Stimulated activated CD8-positive, alpha-beta memory T cell treated with anti-CD3 and anti-CD28 coated beads, Interleukin-15, amount 100 ng/mL, for 48 hours (primary cell): Measurements from ENCODE around the gene ANO2.
"Not testable (repeated sequence)": the region's sequence is repeated elsewhere in the genome, so short reads cannot be mapped to it uniquely, and the experiment has no call there.

Experiments
- DNase-seq, 2 donors: peaks; one replicate each; pipeline ENCODE4 v3.0.0-alpha.2; 2020; ENCODE audit warnings: low read depth in 2 of 2

The ANO2 gene

GRCh38 chr12:5818877-5819276 lies 126.2 kb downstream of the ANO2 start:
- not testable (repeated sequence) for DNase-seq

GRCh38 chr12:5817246-5817645 lies 127.8 kb downstream of the ANO2 start:
- DNase-seq: no peak

- DNase-seq: no peak
These were observed 135.5 kb downstream of the ANO2 start for GRCh38 chr12:5809586-5809985.

- DNase-seq: no peak
These were observed 136.1 kb downstream of the ANO2 start for GRCh38 chr12:5808981-5809380.

- DNase-seq: no peak
These were observed 137.4 kb downstream of the ANO2 start for GRCh38 chr12:5807514-5808219.

GRCh38 chr12:5807090-5807414 lies 138.0 kb downstream of the ANO2 start:
- DNase-seq: no peak

- DNase-seq: no peak
These were observed 138.5 kb downstream of the ANO2 start for GRCh38 chr12:5806371-5807089.

- no peak for DNase-seq
These were observed 141.5 kb downstream of the ANO2 start for GRCh38 chr12:5803532-5803931.

- DNase-seq: no peak
These were observed 146.6 kb downstream of the ANO2 start for GRCh38 chr12:5798242-5799015.

GRCh38 chr12:5797661-5798060 lies 147.4 kb downstream of the ANO2 start:
- DNase-seq: no peak

- no peak for DNase-seq
These were observed 148.2 kb downstream of the ANO2 start for GRCh38 chr12:5796959-5797225.

GRCh38 chr12:5796171-5796958 lies 148.7 kb downstream of the ANO2 start:
- DNase-seq: no peak

GRCh38 chr12:5794156-5794555 lies 150.9 kb downstream of the ANO2 start:
- DNase-seq: no peak

GRCh38 chr12:5792343-5792742 lies 152.7 kb downstream of the ANO2 start:
- DNase-seq: no peak

GRCh38 chr12:5789469-5789968 lies 155.5 kb downstream of the ANO2 start:
- no peak for DNase-seq

GRCh38 chr12:5787828-5788227 lies 157.2 kb downstream of the ANO2 start:
- no peak for DNase-seq

GRCh38 chr12:5785601-5786000 lies 159.5 kb downstream of the ANO2 start:
- no peak for DNase-seq

- no peak for DNase-seq
These were observed 160.5 kb downstream of the ANO2 start for GRCh38 chr12:5784462-5785130.

- no peak for DNase-seq
These were observed 161.7 kb downstream of the ANO2 start for GRCh38 chr12:5783289-5783920.

- DNase-seq: no peak
These were observed 164.5 kb downstream of the ANO2 start for GRCh38 chr12:5780536-5780935.

- no peak for DNase-seq
These were observed 165.7 kb downstream of the ANO2 start for GRCh38 chr12:5779401-5779800.
